HG02678 (cell line): ENCODE data around the gene PAF1.

Source experiments
- ATAC-seq: cut with Tn5 transposase; IDR thresholded peaks from one replicate; pipeline ENCODE4 v1.9.1; 2021; ENCODE audit warnings: mild to moderate bottlenecking, moderate library complexity; ENCODE audit not compliant: unreplicated experiment

The PAF1 gene

GRCh38 chr19:39390751-39391437 is at the start of gene PAF1, which contains the start of gene MED29:
Gene PAF1, minus strand, starts transcription at chr19:39391106. Its CDS starts 242 bp downstream, at chr19:39390864.
Gene MED29, plus strand, starts transcription at chr19:39391378. Its CDS starts 45 bp downstream, at chr19:39391423.
- ATAC-seq: peak; percentile 94

DNA sequence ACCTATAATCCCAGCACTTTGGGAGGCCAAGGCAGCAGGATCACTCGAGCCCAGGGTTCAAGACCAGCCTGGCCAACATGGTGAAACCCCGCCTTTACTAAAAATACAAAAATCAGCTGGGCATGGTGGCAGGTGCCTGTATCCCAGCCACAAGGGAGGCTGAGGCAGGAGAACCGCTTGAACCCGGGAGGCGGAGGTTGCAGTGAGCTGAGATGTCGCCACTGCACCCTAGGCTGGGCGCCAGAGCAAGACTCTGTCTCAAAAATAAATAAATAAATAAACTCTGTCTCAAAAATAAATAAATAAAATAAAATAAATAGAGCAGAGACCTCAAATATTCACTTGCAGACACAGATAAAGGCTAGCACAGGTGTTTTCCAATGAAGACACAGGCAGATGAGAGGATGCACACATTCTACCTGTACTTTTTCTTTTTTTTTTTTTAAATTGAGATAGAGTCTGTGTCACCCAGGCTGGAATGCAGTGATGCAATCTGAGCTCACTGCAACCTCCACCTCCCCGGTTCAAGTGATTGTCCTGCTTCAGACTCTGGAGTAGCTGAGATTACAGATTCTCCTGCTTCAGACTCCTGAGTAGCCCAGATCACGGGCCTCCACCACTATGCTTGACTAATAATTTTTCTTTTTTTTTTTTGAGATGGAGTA is 47.5 kb upstream of the PAF1 start:
- ATAC-seq: no peak

DNA sequence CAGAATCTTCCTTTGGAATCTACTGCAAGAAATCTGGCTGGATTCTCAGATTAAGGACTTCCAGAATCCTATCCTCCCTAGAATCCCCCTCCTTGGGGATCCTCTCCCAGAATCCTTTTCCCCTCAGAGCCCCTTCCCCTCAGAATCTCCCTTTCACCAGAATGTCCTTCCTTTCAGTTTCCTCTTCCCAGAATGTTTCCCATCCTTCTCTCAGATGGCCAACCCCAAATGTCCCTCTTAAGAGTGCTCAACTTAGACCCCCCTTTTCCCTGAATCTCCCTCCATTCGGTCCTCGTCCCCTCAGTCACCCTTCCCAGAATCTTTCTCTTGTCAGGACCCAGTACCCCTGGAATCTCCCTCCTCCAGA is 45.4 kb upstream of the PAF1 start:
- ATAC-seq: no peak

DNA sequence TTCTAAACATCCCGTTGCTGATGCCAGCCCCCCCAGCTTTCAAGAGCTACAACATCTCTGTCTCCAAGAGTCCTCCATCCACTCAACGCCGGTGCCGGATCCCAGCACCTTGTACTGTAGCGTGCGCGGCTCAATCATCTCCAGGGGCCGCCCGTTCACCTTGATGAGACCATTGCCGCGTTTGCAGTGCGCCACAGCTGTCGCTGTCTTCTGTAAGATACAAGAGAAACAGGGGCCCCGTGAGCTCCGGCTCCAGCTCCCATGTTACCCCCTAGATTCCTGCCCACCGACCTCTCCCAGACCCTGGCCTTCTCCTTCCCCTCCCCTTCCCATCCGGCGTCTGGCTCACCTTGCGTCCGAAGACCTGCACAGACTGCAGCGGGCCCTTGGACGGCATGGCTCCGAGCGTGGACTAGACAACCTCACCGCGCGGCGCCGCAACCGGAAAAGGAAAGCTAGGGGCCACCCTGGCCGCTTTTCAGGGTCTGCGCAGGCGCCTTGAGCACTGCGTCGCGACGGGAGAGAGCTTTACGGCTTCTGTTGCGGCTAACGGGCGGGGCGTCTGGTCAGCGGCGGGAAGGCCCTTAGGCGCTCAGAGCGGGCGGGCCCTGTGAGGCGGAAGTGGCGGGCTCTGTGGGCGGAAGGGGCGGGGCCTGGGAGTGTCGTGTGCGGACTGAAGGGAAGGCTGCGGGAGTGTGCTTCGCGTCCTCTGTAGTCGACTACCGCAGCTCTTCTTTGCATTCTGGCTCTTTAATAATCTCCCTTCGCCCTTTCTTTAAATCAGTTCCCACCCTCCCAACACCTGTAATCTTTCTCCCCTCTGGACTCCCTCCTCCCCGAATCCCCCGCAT is 44.8 kb upstream of the PAF1 start, which contains the start of gene RPS16:
Gene RPS16, minus strand, starts transcription at position 451 of the 851 bp plus-strand sequence. Its CDS starts 54 bp downstream, at position 397.
- peak; percentile 90 for ATAC-seq

GRCh38 chr19:39434123-39435076 is 43.5 kb upstream of the PAF1 start:
- no peak for ATAC-seq

GRCh38 chr19:39433480-39434079 is 42.7 kb upstream of the PAF1 start:
- no peak for ATAC-seq

GRCh38 chr19:39432677-39433025 is 41.7 kb upstream of the PAF1 start:
- ATAC-seq: no peak

DNA sequence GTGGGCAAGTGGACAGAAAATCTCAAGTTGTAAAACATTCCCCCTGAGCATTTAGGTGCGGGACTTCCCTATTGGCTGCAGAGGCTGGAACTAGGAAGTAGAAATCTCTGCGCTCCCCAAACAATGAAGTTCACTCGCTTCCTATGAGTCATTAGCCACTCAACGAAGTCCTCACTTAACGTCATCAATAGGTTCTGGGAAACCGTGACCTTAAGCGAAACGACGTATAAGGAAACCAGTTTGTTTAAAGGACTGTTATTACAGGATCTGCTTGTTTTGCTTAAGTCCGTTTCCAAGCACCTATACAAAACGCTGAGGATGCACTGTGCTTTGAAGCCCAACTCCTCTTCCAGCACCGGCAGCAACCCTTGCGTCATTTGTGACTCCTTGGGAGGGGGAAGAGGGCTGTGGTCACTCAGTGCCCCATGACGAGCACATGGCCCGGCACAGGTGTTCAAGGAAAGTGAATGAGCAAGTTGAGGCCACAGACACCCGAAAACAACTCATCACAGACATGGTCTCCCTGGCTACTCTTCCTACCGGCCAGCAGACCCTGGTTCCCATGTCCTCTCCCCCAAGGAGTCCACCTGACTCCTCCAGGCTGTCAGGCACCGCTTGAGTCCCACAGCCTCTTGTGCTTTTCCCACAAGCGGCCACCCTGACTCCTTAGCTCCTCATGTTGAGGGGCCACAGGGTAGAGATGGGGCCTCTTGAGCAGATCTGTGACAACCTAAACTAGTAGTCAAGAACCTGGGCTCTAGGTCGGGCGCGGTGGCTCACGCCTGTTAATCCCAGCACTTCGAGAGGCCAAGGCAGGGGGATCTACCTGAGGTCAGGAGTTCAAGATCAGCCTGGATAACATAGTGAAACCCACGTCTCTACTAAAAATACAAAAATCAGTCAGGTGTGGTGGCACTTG is 40.0 kb upstream of the PAF1 start:
- ATAC-seq: no peak

DNA sequence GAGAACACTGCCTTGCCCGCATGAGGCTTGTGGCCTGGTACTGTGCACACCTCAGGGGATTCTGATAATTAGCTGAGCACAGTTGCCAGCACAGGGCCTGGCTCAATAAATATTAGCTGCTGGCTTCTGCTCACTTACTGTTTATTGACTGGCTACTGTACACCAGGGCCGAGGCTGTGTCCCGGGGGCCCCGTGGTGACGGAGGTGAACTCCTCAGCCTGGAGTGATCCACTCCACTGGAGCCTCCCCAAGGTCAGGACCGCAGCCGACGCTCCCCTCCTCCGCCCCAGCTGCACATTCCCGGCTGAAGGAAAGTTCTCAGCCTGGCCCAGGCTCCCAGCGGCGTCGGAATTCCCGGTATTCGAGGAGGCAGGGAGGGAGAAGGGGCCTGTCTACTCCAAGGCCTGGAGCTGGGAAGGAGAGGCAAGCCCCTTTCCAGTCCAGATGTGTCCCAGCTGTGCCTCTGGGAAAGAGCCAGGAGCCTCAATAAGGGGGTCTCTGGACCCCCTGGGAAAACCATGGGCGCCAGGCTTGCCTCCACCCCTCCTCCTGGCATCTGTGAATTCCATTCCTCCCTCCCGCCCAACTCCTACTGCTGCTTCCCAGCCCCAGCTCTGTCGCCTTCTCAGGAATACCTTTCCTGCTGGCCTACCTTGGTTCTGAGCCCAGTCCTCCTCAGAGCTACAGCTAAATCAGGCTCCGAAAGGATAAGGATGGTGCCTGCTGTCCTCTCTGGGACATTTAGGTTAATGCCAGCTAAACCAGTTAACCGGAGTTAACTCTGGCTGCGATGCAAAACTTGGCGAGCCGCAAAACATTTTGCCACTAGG is 37.6 kb upstream of the PAF1 start:
- no peak for ATAC-seq

GRCh38 chr19:39427707-39428106 is 36.8 kb upstream of the PAF1 start:
- no peak for ATAC-seq

GRCh38 chr19:39426170-39426569 is 35.3 kb upstream of the PAF1 start:
- ATAC-seq: no peak

DNA sequence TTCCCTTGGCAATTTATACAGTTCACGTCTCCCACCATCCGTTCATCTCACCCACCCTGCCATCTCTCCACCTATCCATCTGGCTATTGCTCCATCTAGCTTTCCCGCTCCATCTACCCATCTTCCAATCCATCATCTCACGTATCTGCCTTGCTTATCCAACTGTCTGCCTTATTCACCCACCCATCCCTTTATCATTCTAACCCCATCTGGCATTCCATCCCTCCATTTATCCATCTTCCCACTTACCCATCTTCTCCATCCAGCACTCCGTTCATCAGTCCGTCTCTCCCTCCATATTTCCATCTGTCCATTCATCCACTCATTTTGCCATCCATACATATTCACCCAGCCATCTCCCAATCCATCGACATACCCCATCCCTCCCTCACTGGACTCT is 34.8 kb upstream of the PAF1 start:
- ATAC-seq: no peak

- no peak for ATAC-seq
These were observed 34.0 kb upstream of the PAF1 start for GRCh38 chr19:39424934-39425333.

- ATAC-seq: no peak
These were observed 32.6 kb upstream of the PAF1 start for GRCh38 chr19:39423258-39424086.

- ATAC-seq: no peak
These were observed 31.1 kb upstream of the PAF1 start for GRCh38 chr19:39422020-39422419.

GRCh38 chr19:39420769-39421168 is 29.9 kb upstream of the PAF1 start:
- no peak for ATAC-seq

GRCh38 chr19:39419003-39419402 is 28.1 kb upstream of the PAF1 start:
- no peak for ATAC-seq
